Measurements from ENCODE around the gene ABI3BP.

DNA sequence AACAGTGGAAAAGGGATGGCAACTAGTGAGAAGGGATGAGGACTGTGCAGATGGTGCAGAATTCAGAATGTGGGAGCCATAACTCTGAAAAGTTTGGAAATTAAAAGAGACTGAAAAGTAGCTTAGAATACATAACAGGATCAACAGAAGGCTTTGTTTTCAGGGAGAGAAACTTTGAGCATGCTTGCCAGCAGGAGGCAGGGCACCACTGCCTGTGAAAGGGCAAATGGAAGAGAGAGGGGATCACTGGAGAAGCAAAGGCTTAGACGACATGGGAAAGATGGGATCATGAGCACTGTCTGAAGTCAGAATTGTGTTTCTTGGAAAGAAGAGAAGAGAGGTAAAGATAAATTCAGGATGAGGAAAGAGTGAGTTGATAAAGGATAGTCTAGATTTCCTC, 99.6 kb downstream of the ABI3BP start:
- TF ChIP-seq POLR2AphosphoS5 (IDR thresholded peaks at IDR 0.05), result no peak
- no peak for TF ChIP-seq POLR2A (IDR thresholded peaks at IDR 0.05)
- TF ChIP-seq, protein P1, sequence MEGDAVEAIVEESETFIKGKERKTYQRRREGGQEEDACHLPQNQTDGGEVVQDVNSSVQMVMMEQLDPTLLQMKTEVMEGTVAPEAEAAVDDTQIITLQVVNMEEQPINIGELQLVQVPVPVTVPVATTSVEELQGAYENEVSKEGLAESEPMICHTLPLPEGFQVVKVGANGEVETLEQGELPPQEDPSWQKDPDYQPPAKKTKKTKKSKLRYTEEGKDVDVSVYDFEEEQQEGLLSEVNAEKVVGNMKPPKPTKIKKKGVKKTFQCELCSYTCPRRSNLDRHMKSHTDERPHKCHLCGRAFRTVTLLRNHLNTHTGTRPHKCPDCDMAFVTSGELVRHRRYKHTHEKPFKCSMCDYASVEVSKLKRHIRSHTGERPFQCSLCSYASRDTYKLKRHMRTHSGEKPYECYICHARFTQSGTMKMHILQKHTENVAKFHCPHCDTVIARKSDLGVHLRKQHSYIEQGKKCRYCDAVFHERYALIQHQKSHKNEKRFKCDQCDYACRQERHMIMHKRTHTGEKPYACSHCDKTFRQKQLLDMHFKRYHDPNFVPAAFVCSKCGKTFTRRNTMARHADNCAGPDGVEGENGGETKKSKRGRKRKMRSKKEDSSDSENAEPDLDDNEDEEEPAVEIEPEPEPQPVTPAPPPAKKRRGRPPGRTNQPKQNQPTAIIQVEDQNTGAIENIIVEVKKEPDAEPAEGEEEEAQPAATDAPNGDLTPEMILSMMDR (IDR thresholded peaks at IDR 0.05), result peak in 5 of 6 experiments; percentile 20 to 60 (median 22)
- TF ChIP-seq EP300 (IDR thresholded peaks at IDR 0.05), result no peak

All from upper lobe of left lung (tissue), 4 donors.